H1 (cell line): Measurements from ENCODE around the gene TTBK2. TPM values are rescaled to one million over a fixed set of nuclear protein-coding genes. Genes with fewer than 3 reads are reported as not detected.

Source experiments
- CTCF ChIA-PET: fragments of 300-600 bp; sonication (Branson Sonifier 250); formaldehyde crosslinking; loops from one replicate; lab custom pipeline; 2021; ENCODE audit not compliant: partially characterized antibody; lab: Charles Lee
- POLR2A ChIA-PET: fragments of 300-600 bp; sonication (Branson Sonifier 250); formaldehyde crosslinking; loops from one replicate; lab custom pipeline; 2021; ENCODE audit warnings: inconsistent platforms; ENCODE audit not compliant: partially characterized antibody; lab: Charles Lee
- DNase-seq, 2 experiments: peaks; one replicate each; pipeline versions ENCODE4 v3.0.0 to v3.0.0-alpha.2; 2010 to 2022; ENCODE audit warnings: low spot score in 2 of 2, low read depth in 1 of 2, mixed read lengths in 1 of 2
- FAIRE-seq: peaks from 2 replicates; lab custom pipeline; 2011; peaks lifted over from hg19 to GRCh38; lab: Jason Lieb, UNC
- H2AFZ ChIP-seq: 2 replicates; pipeline ENCODE4 v1.8.1; 2012; ENCODE audit warnings: low read length, inconsistent platforms
- H2AK5ac ChIP-seq: 2 replicates; pipeline ENCODE4 v1.6.1; 2013; ENCODE audit warnings: low read depth, low read length
- H2BK120ac ChIP-seq: replicated peaks from 2 replicates; pipeline ENCODE3; 2013; ENCODE audit warnings: low read depth, low read length, inconsistent platforms
- H2BK12ac ChIP-seq: 2 replicates; pipeline ENCODE4 v1.6.1; 2013; ENCODE audit warnings: low read depth, low read length
- H2BK15ac ChIP-seq: 2 replicates; pipeline ENCODE4 v1.6.1; 2013; ENCODE audit warnings: low read length
- H2BK20ac ChIP-seq: 2 replicates; pipeline ENCODE4 v1.6.1; 2013; ENCODE audit warnings: low read length
- H2BK5ac ChIP-seq: 2 replicates; pipeline ENCODE4 v1.6.1; 2013; ENCODE audit warnings: low read depth, low read length
- H3K14ac ChIP-seq: 2 replicates; pipeline ENCODE4 v1.6.1; 2013; ENCODE audit warnings: inconsistent platforms; ENCODE audit not compliant: insufficient read length
- H3K18ac ChIP-seq: 2 replicates; pipeline ENCODE4 v1.6.1; 2013; ENCODE audit warnings: low read length; ENCODE audit errors: extremely low read depth
- H3K23ac ChIP-seq: 2 replicates; pipeline ENCODE4 v1.6.1; 2013; ENCODE audit warnings: inconsistent platforms; ENCODE audit not compliant: insufficient read length
- H3K23me2 ChIP-seq: 2 replicates; pipeline ENCODE4 v1.6.1; 2013; ENCODE audit warnings: low read depth, low read length
- H3K27ac ChIP-seq: 2 replicates; pipeline ENCODE4 v1.6.1; 2011; ENCODE audit warnings: low read depth, low read length, inconsistent platforms
- H3K27me3 ChIP-seq, 4 experiments: replicated peaks in 1 of 4; 1 replicate in 1 of 4; 2 replicates in 3 of 4; pipeline versions ENCODE4 v1.6.1 to v1.8.1; 2011 to 2013; ENCODE audit warnings: low read length in 3 of 4, mild to moderate bottlenecking in 3 of 4, inconsistent platforms in 2 of 4, mixed read lengths in 2 of 4, moderate library complexity in 1 of 4; ENCODE audit not compliant: control insufficient read depth in 3 of 4, insufficient read depth in 3 of 4; ENCODE audit errors: extremely low read depth in 1 of 4
- H3K36me3 ChIP-seq, 4 experiments: 2 replicates each; pipeline versions ENCODE4 v1.6.1 to v1.8.1; 2011 to 2013; ENCODE audit warnings: mild to moderate bottlenecking in 4 of 4, low read length in 3 of 4, moderate library complexity in 2 of 4, control low read depth in 1 of 4, inconsistent platforms in 1 of 4; ENCODE audit not compliant: insufficient read depth in 4 of 4, control insufficient read depth in 2 of 4
- H3K4ac ChIP-seq: replicated peaks from 2 replicates; pipeline ENCODE3; 2013; ENCODE audit warnings: low read length, low read depth, mixed read lengths, inconsistent platforms; ENCODE audit not compliant: insufficient read length
- H3K4me1 ChIP-seq, 4 experiments: replicated peaks in 1 of 4; 1 replicate in 1 of 4; 2 replicates in 3 of 4; pipeline versions ENCODE4 v1.6.1 to v1.8.1; 2011 to 2013; ENCODE audit warnings: low read length in 3 of 4, inconsistent platforms in 2 of 4, mixed read lengths in 1 of 4; ENCODE audit not compliant: insufficient read depth in 4 of 4, control insufficient read depth in 3 of 4
- H3K4me2 ChIP-seq, 2 experiments: 2 replicates each; pipeline versions ENCODE4 v1.6.1 to v1.8.1; 2011 to 2013; ENCODE audit warnings: low read depth in 2 of 2, low read length in 2 of 2, control low read depth in 1 of 2, inconsistent platforms in 1 of 2, mild to moderate bottlenecking in 1 of 2; ENCODE audit not compliant: insufficient read depth in 1 of 2
- H3K4me3 ChIP-seq, 4 experiments: fragments of 200-600, 300-600 bp in 1 of 4; sonication (generic), shearing (Covaris generic), sonication (Bioruptor Twin) in 1 of 4; 2 replicates each; pipeline versions ENCODE4 v1.5.1 to v1.8.1; 2011 to 2016; ENCODE audit warnings: low read length in 4 of 4, low read depth in 3 of 4, control low read depth in 2 of 4, inconsistent platforms in 2 of 4, mild to moderate bottlenecking in 2 of 4, mixed read lengths in 1 of 4, moderate library complexity in 1 of 4; ENCODE audit not compliant: insufficient read depth in 2 of 4; ENCODE audit errors: extremely low read depth in 1 of 4
- H3K56ac ChIP-seq: replicated peaks from 2 replicates; pipeline ENCODE3; 2013; ENCODE audit warnings: low read depth, mild to moderate bottlenecking, mixed read lengths, low read length, inconsistent platforms; ENCODE audit not compliant: insufficient read length
- H3K79me1 ChIP-seq: 2 replicates; pipeline ENCODE4 v1.6.1; 2013; ENCODE audit warnings: low read depth, low read length, control low read depth
- H3K79me2 ChIP-seq, 2 experiments: 2 replicates each; pipeline versions ENCODE4 v1.6.1 to v1.8.1; 2012 to 2013; ENCODE audit warnings: low read length in 2 of 2, mild to moderate bottlenecking in 2 of 2, inconsistent platforms in 1 of 2; ENCODE audit not compliant: insufficient read depth in 2 of 2, control insufficient read depth in 1 of 2
- H3K9ac ChIP-seq, 4 experiments: replicated peaks in 1 of 4; 1 replicate in 1 of 4; 2 replicates in 3 of 4; pipeline versions ENCODE4 v1.6.1 to v1.8.1; 2011 to 2013; ENCODE audit warnings: low read depth in 3 of 4, low read length in 3 of 4, control low read depth in 2 of 4, mild to moderate bottlenecking in 2 of 4, moderate library complexity in 2 of 4, inconsistent platforms in 1 of 4; ENCODE audit errors: extremely low read depth in 1 of 4
- H3K9me3 ChIP-seq, 2 experiments: 2 replicates each; pipeline versions ENCODE4 v1.6.1 to v1.8.1; 2012 to 2013; ENCODE audit warnings: mild to moderate bottlenecking in 2 of 2, moderate library complexity in 2 of 2, control low read depth in 1 of 2, inconsistent platforms in 1 of 2, low read depth in 1 of 2, low read length in 1 of 2, mixed read lengths in 1 of 2; ENCODE audit not compliant: insufficient read depth in 2 of 2
- H4K20me1 ChIP-seq, 2 experiments: replicated peaks in 1 of 2; 2 replicates each; pipeline versions ENCODE3 to v1.8.1; 2011 to 2013; ENCODE audit warnings: inconsistent platforms in 2 of 2, low read length in 2 of 2, mild to moderate bottlenecking in 1 of 2; ENCODE audit not compliant: insufficient read depth in 2 of 2, control insufficient read depth in 1 of 2
- H4K5ac ChIP-seq: 2 replicates; pipeline ENCODE4 v1.6.1; 2013; ENCODE audit warnings: low read length, low read depth, mixed read lengths, inconsistent platforms; ENCODE audit not compliant: insufficient read length
- H4K8ac ChIP-seq: 2 replicates; pipeline ENCODE4 v1.8.0; 2013; ENCODE audit warnings: mild to moderate bottlenecking, moderate library complexity, low read length, inconsistent platforms; ENCODE audit not compliant: insufficient read depth; ENCODE audit errors: extremely low read depth
- H4K91ac ChIP-seq: replicated peaks from 2 replicates; pipeline ENCODE3; 2013; ENCODE audit warnings: low read length, mixed read lengths, inconsistent platforms; ENCODE audit not compliant: insufficient read length
- POLR2A ChIP-seq, 2 experiments: IDR thresholded peaks; 1 replicate in 1 of 2; 2 replicates in 1 of 2; pipeline ENCODE4 v1.6.1; 2011; ENCODE audit warnings: low read depth in 2 of 2, low read length in 2 of 2, mild to moderate bottlenecking in 2 of 2; ENCODE audit errors: control extremely low read depth in 1 of 2
- RXRA ChIP-seq: IDR thresholded peaks from 2 replicates; pipeline ENCODE4 v1.6.1; 2011; ENCODE audit warnings: low read depth, mild to moderate bottlenecking, low read length, moderate library complexity; ENCODE audit not compliant: insufficient read depth
- WGBS, 2 experiments: shearing (Covaris generic) in 1 of 2; methylation state at CpG; one replicate each; pipeline versions ENCODE4 v1.1.6 to v1.1.7; 2013 to 2015; ENCODE audit warnings: low lambda C conversion rate in 2 of 2, mixed read lengths in 2 of 2, inconsistent platforms in 1 of 2, low coverage in 1 of 2, missing lambda C conversion rate in 1 of 2; ENCODE audit not compliant: insufficient replicate concordance in 2 of 2, insufficient coverage in 1 of 2, insufficient read length in 1 of 2; ENCODE audit errors: extremely low coverage in 1 of 2, missing lambda C conversion rate in 1 of 2; 5-methylcytosine and 5-hydroxymethylcytosine counted together
- polyA plus RNA-seq, 7 experiments: library from polyadenylated mRNA; depleted of rRNA in 3 of 7; stranded (reverse) in 5 of 7; unstranded in 2 of 7; fragments of >200 nt in 5 of 7; fragments of 200-250 nt in 2 of 7; gene quantifications; 1 replicate in 5 of 7; 2 replicates in 1 of 7; 4 replicates in 1 of 7; pipeline versions ENCODE4 v1.2.1 to v1.2.3, GENCODE V29; 2011 to 2013; ENCODE audit warnings: missing spikeins in 2 of 7, mixed read lengths in 2 of 7
- total RNA-seq: library from RNA; stranded (reverse); fragmentation: NEBNext Ultra II Directional; extraction: Animal tissue kit (Norgen Biotek cat#: 25700); gene quantifications from 2 replicates; pipeline ENCODE4 v1.2.1, GENCODE V29; 2021

TTBK2 gene
- total and polyA plus RNA-seq, 2 of the 8 experiments (the other 6 are each of a cell fraction or from before 2014, with no cell fraction given): 2.7 to 18.2 TPM

GRCh38 chr15:42903388-42904324 is 16.9 kb downstream of the TTBK2 start:
- CTCF ChIA-PET: interaction anchor here (0.6 to 1.4 kb wide), 2 partner anchors 103 to 177 kb away, joined by 5 read pairs; no protein-coding TSS in a partner anchor
- Histone ChIP-seq H2BK12ac (no peak overlapping the region), H2BK20ac (no peak overlapping the region), H3K9me3 (no peaks in the 10 kb centered on the region), H3K4me1 (no peaks in the 10 kb centered on the region), H3K4me3 (no peak overlapping the region), H4K20me1 (no peaks in the 10 kb centered on the region), H3K23me2 (no peaks in the 10 kb centered on the region), H3K14ac (no peak overlapping the region), H3K79me1 (no peaks in the 10 kb centered on the region; the same call in 1 of the 2 replicates), H4K8ac (no peak overlapping the region), H3K4me2 (no peak overlapping the region), H3K9ac (no peak overlapping the region), H2AK5ac (no peak overlapping the region), H3K56ac (no peak overlapping the region), H2BK120ac (no peak overlapping the region), H3K23ac (no peak overlapping the region), H2BK5ac (no peak overlapping the region), H2BK15ac (no peak overlapping the region), H3K27ac (no peak overlapping the region), H4K5ac (no peak overlapping the region), H3K79me2 (peaks cover 0 to 13% of the 10 kb centered on the region in 2 experiments; a peak in 2 of 4 replicates), H3K27me3 (no peaks in the 10 kb centered on the region), H2AFZ (no peak overlapping the region), H3K18ac (no peak overlapping the region), H3K4ac (no peak overlapping the region), H3K36me3 (no peaks in the 10 kb centered on the region), H4K91ac (no peak overlapping the region)
- FAIRE-seq: no peak
- POLR2A ChIA-PET: no interaction called here
- 93% methylated on average over 5 of the region's 5 CpGs; no CpG with 5 or more reads in 1 of the 2 experiments for WGBS, 2 experiments
- no peak for DNase-seq
- TF ChIP-seq RXRA (no peak), POLR2A (IDR thresholded peaks at IDR 0.05; ENCODE audit: control extremely low read depth in 1 of 2, low read depth in 2 of 2, low read length in 2 of 2) (no peak)
